ENCODE data around the gene SOX1.

Gene SOX1

GRCh38 chr13:112059457-112060281 lies 7.3 kb upstream of the SOX1 start:
- DNase-seq: no peak

- DNase-seq: no peak
Observed at GRCh38 chr13:112060282-112060830, 6.6 kb upstream of the SOX1 start.

- no peak for DNase-seq
Observed at GRCh38 chr13:112060899-112061366, 6.0 kb upstream of the SOX1 start.

- no peak for DNase-seq
Observed at GRCh38 chr13:112061367-112062061, 5.4 kb upstream of the SOX1 start.

GRCh38 chr13:112062072-112062567 lies 4.8 kb upstream of the SOX1 start:
- no peak for DNase-seq

DNA sequence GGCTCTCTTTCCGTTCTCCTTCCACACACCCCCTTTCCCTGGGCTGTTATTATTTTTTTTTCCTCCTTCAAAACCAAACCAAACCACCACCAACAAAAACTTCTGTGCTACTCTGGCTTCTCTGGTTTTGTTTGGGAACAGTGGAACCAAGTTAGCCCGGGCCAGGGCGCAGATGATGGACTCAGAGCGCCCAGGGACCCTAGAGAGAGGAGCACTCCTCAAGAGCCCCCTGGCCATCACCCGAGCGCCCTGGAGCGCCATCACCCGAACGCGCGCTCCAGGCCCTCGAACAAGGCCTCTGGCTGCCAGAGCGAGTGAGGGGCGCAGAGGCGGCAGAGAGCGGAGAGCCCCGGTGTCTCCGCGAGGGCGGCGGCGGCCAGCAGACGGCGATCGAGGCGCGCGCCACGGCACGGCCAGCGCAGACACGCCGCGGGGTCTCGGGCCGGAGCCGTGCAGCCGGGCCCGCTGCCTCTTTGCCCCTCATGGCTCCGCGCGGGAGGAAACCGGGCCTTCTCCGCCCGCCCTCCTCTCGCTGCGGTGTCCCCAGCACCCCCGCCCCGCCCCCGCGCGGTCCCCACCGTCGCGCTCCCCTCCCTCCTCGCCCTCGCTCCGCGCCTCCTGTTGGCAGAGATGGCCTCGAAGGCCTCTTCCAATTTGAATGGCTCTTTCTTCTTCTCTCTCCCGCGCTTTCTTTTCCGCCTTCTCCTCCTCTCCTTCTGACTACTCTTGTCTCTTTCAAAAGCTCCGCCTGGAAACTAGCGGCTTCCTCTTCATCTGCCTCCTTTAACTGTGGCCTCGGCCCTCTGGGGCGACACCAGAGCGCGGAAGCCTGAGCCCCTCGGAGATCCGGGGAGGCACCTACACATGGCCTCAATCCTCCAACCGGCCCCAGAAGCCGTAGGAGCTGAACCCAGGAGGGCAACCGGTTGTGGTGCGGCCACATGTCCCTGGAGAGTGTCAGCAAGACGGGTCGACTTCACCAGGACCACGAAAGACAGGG lies 4.1 kb upstream of the SOX1 start:
- DNase-seq: no peak

GRCh38 chr13:112063807-112064206 lies 3.1 kb upstream of the SOX1 start:
- DNase-seq: no peak

GRCh38 chr13:112064222-112064621 lies 2.7 kb upstream of the SOX1 start:
- no peak for DNase-seq

GRCh38 chr13:112065521-112065866 lies 1.5 kb upstream of the SOX1 start:
- DNase-seq: no peak

DNA sequence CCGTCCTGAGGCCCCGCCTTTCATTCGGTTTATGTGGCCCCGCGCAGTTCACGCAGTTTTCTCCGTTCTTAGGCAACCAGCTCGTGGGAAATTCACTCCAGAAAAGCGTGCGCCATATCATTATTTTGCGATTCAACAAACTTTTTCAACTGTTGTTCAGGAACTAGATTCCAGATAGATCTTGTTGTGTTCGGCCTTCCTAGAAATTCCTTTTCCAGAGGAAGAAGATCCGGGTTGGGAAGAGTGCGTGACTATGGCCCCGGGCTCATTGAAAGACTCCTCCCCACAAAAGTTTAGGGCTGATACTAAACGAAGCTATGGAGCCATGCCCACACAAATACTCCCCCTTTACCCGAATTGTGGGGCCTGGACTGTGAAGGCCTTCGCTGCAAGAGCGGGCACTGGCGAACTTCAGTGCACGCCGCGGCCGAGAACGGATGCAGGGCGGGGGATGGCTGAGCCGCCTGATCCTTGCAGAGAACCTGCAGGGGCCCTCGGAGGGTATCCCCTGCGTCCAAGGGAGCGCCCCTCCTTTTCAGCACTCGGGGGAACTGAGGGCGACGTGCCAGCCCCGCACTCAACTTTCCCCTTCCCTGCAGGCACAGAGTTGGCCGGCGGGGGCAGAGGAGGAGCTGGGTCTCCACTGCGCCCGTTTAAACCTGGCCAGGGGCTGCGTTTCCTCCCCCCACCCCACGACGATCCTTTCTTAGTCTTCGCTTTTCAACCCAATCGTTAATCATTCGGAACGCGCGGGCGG lies 904 bp upstream of the SOX1 start:
- no peak for DNase-seq

- DNase-seq: peak; percentile 22
Observed at GRCh38 chr13:112066624-112067004, 335 bp upstream of the SOX1 start.

DNA sequence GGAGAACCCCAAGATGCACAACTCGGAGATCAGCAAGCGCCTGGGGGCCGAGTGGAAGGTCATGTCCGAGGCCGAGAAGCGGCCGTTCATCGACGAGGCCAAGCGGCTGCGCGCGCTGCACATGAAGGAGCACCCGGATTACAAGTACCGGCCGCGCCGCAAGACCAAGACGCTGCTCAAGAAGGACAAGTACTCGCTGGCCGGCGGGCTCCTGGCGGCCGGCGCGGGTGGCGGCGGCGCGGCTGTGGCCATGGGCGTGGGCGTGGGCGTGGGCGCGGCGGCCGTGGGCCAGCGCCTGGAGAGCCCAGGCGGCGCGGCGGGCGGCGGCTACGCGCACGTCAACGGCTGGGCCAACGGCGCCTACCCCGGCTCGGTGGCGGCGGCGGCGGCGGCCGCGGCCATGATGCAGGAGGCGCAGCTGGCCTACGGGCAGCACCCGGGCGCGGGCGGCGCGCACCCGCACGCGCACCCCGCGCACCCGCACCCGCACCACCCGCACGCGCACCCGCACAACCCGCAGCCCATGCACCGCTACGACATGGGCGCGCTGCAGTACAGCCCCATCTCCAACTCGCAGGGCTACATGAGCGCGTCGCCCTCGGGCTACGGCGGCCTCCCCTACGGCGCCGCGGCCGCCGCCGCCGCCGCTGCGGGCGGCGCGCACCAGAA lies 1.1 kb downstream of the SOX1 start:
- no peak for DNase-seq

- DNase-seq: no peak
Observed at GRCh38 chr13:112068540-112069060, 1.7 kb downstream of the SOX1 start.

GRCh38 chr13:112069061-112069844 lies 2.3 kb downstream of the SOX1 start:
- DNase-seq: no peak

GRCh38 chr13:112069845-112070251 lies 2.9 kb downstream of the SOX1 start:
- DNase-seq: no peak

DNA sequence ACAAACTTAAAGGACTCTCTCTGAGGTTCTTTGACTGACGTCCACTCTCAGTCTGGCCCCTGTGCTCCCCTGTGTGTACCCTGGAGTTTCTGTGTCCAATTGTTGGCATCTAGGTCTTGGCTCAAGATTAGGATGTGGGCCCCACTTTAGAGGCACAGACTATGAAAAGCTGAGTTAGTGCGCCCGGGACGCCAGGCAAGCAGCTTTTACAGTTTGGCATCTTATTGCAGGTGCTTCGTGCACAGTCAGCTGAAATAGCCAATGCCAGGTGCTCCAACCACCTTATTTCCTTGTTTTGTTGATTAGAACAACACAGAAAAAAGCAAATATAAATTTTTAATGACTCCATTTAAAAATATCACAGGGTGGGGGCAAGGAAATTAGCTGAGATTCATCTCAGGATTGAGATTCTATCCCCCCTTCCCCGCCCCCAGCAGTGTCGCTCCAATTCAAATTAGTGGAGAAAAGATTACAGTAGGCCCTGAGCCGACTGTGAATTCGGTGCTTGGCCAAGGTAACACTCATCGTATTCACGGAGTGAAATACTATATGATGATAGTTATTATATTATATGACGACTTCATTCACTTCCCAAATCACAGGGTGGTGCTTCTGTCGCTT lies 4.3 kb downstream of the SOX1 start:
- no peak for DNase-seq

- no peak for DNase-seq
Observed at GRCh38 chr13:112071723-112072533, 5.0 kb downstream of the SOX1 start.

DNA sequence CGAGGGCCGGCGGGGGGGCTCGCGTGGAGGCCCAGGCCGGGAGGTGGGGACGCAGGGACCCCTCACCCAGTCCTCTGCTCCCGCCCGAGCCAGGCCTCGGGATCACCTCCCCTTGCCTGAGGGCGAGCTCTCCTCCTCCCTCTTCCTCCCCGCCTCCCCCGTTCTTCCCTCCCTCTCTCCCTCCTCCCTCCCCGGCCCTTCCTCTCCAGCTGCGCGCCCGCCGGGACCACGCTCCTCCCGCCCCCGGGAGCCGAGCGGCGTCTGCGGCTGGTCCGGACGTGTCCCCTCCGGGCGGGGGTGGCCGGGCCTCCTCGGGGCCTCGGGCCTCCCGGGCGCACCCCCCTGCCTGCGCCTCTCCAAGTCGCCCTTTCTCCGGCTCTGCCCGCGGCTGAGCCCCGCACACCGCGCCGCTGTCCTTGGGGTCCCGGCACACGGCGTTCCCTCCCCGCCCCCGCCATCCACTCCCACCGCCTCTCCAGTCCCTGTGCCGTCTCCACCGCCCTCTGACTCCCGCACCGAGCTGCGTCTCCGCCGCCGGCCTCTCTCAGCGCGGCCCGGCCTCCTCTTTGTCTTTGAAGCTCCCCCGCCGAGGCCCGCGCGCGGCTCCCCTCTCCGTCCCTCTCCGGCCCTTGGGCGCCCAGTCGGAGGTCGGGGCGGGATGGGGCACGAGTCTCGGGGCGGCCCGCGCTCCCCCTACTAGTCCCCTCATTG lies 5.7 kb downstream of the SOX1 start:
- DNase-seq: no peak

Measured in fibroblast of skin of right quadriceps (primary cell).